Right atrium auricular region (tissue), 2 donors: ENCODE data around the gene LRTM2. TPM values are rescaled to one million over a fixed set of nuclear protein-coding genes. Genes with fewer than 3 reads are reported as not detected.
A peak's percentile ranks its signal among the peaks of the same experiment; 100 is the strongest.

Source experiments
- DNase-seq: peaks from one replicate; pipeline ENCODE4 v3.0.0-alpha.2; 2019; ENCODE audit warnings: low spot score
- H3K27ac ChIP-seq, 2 donors: fragments of 200-600 bp; sonication (generic); 1 replicate in 1 of 2; 2 replicates in 1 of 2; pipeline ENCODE4 v1.5.1; 2016 to 2019
- H3K27me3 ChIP-seq, 2 donors: fragments of 200-600 bp; sonication (generic); one replicate each; pipeline versions ENCODE4 v1.5.1 to v1.6.0; 2017 to 2019
- H3K36me3 ChIP-seq: fragments of 200-600 bp; sonication (generic); one replicate; pipeline ENCODE4 v1.5.1; 2016
- H3K4me1 ChIP-seq, 2 donors: fragments of 200-600 bp; sonication (generic); one replicate each; pipeline versions ENCODE4 v1.5.1 to v1.6.0; 2017 to 2019
- H3K4me3 ChIP-seq, 2 donors: fragments of 200-600 bp; sonication (generic); 1 replicate in 1 of 2; 2 replicates in 1 of 2; pipeline ENCODE4 v1.5.1; 2017 to 2019; ENCODE audit warnings: mild to moderate bottlenecking in 1 of 2, moderate library complexity in 1 of 2
- H3K9me3 ChIP-seq, 2 donors: fragments of 200-600 bp; sonication (generic); one replicate each; pipeline ENCODE4 v1.5.1; 2019
- CTCF ChIP-seq, 2 donors: fragments of 200-600 bp; sonication (generic); IDR thresholded peaks; one replicate each; pipeline ENCODE4 v1.5.1; 2019; ENCODE audit warnings: antibody characterized with exemption in 2 of 2
- total RNA-seq, 2 donors: library from RNA; depleted of rRNA; stranded (reverse); fragments of >200 nt; gene quantifications; one replicate each; pipeline ENCODE4 v1.1.0, GENCODE V29; 2016

LRTM2 gene
- total RNA-seq, 2 donors from 2014 or later: not detected

DNA sequence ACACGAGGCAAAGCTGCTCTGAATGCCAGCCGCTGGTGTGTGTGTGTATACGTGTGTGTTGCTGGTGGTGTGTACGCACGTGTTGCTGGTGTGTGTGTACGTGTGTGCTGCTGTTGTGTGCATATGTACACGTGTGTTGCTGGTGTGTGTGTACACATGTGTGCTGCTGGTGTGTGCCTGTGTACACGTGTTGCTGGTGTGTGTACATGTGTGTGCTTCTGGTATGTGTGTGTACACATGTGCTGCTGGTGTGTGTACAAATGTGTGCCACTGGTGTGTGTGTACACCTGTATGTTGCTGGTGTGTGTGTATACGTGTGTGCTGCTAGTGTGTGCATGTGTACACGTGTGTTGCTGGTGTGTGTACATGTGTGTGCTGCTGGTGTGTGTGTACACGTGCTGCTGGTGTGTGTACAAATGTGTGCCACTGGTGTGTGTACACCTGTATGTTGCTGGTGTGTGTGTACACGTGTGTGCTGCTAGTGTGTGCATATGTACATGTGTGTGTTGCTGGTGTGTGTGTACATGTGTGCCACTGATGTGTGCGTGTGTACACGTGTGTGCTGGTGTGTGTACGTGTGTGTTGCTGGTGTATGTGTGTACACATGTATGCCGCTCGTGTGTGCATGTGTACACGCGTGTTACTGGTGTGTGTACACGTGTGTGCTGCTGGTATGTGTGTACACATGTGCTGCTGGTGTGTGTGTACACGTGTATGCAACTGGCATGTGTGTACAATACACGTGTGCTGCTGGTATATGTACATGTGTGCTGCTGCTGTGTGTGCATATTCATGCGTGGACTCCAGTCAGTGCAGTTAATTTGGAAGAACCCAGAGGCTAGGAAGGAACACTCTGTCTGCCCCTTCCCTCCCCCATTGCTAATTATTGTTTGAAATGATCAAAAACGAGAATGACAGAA, 50.9 kb downstream of the LRTM2 start:
- peak; percentile 23 for DNase-seq
- Histone ChIP-seq H3K4me1 (no peaks in the 10 kb centered on the region), H3K36me3 (no peaks in the 10 kb centered on the region), H3K4me3 (no peak overlapping the region), H3K27me3 (no peaks in the 10 kb centered on the region), H3K27ac (no peak overlapping the region), H3K9me3 (peaks cover 0 to 19% of the 10 kb centered on the region in 2 donors)
- no peak for TF ChIP-seq CTCF (IDR thresholded peaks at IDR 0.05)

GRCh38 chr12:1872001-1872400, 51.6 kb downstream of the LRTM2 start:
- H3K27ac ChIP-seq: no peak overlapping the region
- no peaks in the 10 kb centered on the region for H3K4me1 ChIP-seq
- no peak for TF ChIP-seq CTCF (IDR thresholded peaks at IDR 0.05)
- no peaks in the 10 kb centered on the region for H3K27me3 ChIP-seq
- H3K36me3 ChIP-seq: no peaks in the 10 kb centered on the region
- DNase-seq: peak; percentile 13
- no peak overlapping the region for H3K4me3 ChIP-seq
- H3K9me3 ChIP-seq: peaks cover 0 to 19% of the 10 kb centered on the region in 2 donors

DNA sequence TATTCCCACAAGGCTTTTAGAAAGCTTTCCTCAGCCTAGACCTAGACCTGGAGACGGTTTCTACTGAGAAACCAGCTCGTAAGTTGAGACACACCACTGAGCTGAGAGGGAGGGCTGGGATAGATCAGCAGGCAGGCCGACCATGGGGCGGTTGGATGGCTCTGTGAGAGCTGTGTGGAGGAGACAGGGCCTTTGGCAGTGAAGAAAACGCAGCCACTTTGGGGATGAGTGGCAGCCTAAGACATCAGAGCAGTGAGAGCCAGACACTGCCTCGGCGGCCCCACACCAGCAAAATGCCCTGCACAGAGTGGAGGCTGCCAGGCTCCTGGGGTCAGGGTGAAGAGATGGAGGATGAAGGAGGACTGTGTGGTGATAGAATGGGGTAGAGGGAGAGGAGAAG, 52.1 kb downstream of the LRTM2 start:
- Histone ChIP-seq H3K27me3 (no peaks in the 10 kb centered on the region), H3K36me3 (no peaks in the 10 kb centered on the region), H3K27ac (no peak overlapping the region), H3K4me1 (no peaks in the 10 kb centered on the region), H3K4me3 (no peak overlapping the region), H3K9me3 (peaks cover 0 to 19% of the 10 kb centered on the region in 2 donors)
- no peak for TF ChIP-seq CTCF (IDR thresholded peaks at IDR 0.05)
- DNase-seq: peak; percentile 40

GRCh38 chr12:1873531-1874510, 53.5 kb downstream of the LRTM2 start:
- Histone ChIP-seq H3K27me3 (no peaks in the 10 kb centered on the region), H3K9me3 (peaks cover 0 to 11% of the 10 kb centered on the region in 2 donors), H3K4me1 (no peaks in the 10 kb centered on the region), H3K4me3 (no peak overlapping the region), H3K27ac (no peak overlapping the region), H3K36me3 (no peaks in the 10 kb centered on the region)
- no peak for DNase-seq
- TF ChIP-seq CTCF (IDR thresholded peaks at IDR 0.05): no peak

DNA sequence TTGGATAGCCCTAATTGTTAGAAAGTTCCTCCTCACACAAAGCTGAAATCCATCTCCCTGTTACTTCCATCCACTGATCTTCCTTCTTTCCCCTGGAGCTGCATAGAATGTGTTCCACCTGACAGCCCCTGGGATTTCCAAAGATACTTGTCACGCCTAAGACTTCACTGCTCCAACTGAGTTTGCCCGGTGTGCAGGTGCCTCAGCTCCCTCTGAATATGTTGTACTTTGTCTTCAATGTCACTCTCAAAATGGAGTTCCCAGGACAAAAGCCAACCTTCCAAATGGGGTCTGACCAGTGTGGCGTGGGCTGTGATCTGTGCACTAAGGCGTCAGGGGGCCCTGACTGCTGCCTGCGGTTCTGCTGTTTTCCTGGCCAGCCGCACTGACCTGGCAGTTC, 55.2 kb downstream of the LRTM2 start:
- peak; percentile 34 for DNase-seq
- no peaks in the 10 kb centered on the region for H3K36me3 ChIP-seq
- H3K9me3 ChIP-seq: no peaks in the 10 kb centered on the region
- H3K27ac ChIP-seq: no peak overlapping the region
- H3K4me1 ChIP-seq: no peaks in the 10 kb centered on the region
- H3K4me3 ChIP-seq: no peak overlapping the region
- no peaks in the 10 kb centered on the region for H3K27me3 ChIP-seq
- no peak for TF ChIP-seq CTCF (IDR thresholded peaks at IDR 0.05)
